T47D (cell line): ENCODE results near the gene CUL5.

Source experiments
- DNase-seq, 2 experiments: peaks; one replicate each; pipeline versions ENCODE4 v3.0.0 to v3.0.0-alpha.2; 2011 to 2012; ENCODE audit warnings: low read depth in 1 of 2, low spot score in 1 of 2
- JUND ChIP-seq: IDR thresholded peaks from 2 replicates; pipeline ENCODE4 v1.6.1; 2012; ENCODE audit warnings: low read depth
- in situ Hi-C: cut with HindIII; loops from 2 replicates; pipeline ENCODE4 v1.10.0; 2016; ENCODE audit warnings: low sequenced_read_pairs, low pct_unique_long_range_greater_than_20kb

The CUL5 gene

DNA sequence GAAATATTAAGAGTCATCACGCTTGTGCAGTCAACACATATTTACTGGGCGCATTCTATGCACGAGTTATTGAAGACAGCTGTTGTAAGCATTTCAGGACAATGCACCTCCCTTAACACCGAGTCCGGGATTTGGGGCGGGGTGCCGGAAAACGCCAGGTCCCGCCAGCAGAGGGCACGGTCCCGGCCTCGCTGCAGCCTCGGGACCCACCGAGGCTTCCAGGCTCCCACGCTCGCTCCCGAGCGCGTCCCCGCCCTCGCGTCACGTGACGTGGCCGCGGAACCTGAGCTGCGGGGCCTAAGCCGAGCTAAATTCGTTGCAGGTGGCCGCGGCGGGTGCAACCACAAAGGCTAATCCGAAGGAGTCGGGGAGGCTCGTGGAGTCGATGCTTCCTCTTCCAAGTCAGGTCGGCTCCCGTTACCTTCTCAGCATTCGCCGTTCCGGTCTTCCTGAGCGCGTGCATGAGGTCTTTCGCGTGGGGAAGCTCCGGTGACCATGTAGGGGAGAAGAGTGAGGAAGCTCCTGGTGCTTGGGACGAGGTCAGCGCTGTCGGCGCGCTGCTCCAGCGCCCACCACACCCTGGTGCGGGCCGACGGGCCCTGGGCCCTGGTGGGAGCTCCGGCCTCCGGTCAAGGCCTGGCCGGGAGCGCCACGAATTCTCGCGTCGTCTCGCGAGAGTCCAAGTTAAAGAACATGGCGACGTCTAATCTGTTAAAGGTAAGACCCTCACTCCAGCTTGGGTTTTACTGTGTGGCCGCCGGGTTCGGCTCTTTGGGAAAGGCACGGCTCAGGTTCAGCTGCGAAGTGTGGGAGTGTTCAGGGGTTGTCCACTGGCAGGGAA lies at the start of gene CUL5:
TSS of gene CUL5 (plus strand) at position 243 of the 841 bp plus-strand sequence. CDS start at position 694, 451 bp downstream.
- DNase-seq: peak; percentile 73 to 96
- no peak for TF ChIP-seq JUND
- in situ Hi-C loops: no loop called here

DNA sequence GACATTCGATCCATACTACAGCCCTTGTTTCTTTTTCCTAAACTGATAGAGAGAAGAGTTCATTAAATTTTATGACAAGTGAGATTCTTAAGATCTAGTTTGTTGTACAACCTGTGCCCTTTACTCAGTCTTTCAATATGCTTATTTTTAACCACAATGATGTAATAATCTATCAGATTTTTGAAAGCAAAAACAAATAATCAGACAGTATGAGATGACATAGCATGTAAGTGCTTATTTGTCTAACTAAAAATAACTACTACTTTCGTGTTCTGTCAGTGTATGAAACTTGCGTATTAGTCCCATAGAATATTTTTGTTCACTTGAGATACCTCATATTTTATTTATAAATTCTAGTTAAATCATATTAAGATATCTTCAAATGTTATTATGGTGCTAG lies 47.2 kb upstream of the CUL5 start:
- in situ Hi-C loops: no loop called here
- no peak for TF ChIP-seq JUND
- no peak for DNase-seq

DNA sequence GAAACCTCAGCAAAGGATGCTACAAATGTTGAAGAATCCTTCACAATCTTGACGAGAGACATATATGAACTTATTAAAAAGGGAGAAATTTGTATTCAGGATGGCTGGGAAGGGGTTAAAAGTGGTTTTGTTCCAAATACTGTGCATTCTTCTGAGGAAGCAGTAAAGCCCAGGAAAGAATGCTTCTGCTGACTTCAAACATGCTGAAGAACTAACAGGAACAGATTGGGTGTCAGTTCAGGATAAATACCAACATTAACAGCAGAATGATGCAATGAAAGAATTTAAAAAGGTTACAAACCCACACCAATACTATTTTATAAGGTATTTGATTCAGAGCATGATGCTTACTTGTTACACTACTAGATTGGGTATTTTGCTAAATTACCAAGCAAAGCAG lies 46.5 kb upstream of the CUL5 start:
- TF ChIP-seq JUND: no peak
- DNase-seq: no peak
- in situ Hi-C loops: no loop called here

DNA sequence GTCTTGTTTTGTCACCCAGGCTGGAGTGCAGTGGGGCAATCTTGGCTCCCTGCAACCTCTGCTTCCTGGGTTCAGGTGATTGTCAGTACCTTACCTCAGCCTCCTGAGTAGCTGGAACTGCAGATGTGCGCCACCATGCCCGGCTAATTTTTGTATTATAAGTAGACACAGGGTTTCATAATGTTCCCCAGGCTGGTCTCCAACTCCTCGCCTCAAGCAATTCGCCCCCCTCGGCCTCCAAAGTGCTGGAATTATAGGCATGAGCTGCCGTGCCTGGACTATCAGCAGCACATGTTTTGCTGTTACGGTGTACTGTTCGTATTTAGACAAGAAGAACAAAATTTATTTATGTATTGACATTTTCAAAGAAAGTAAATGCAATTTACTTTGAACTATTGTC lies 45.6 kb upstream of the CUL5 start:
- no peak for TF ChIP-seq JUND
- no peak for DNase-seq
- in situ Hi-C loops: no loop called here

DNA sequence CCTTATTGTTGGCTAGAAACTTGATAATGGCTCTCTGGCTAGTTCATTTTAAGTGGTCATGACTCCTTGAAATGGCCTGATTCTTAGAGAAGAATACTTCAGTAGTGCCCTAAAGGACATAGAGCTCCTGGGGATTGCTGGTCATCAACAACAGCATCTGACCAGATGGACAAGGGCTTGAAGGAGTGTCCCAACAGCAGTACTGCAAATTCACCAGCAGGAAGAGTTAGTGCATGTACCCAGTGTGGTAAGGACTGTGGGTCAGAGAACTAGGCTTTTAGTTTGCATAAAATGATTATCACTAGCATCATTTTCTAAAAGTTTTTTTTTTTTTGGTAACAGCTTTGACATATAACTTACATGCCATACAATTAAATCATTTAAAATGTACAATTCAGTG lies 39.5 kb upstream of the CUL5 start:
- TF ChIP-seq JUND: no peak
- peak in 1 of 2 experiments; percentile 34 for DNase-seq
- in situ Hi-C loops: no loop called here

DNA sequence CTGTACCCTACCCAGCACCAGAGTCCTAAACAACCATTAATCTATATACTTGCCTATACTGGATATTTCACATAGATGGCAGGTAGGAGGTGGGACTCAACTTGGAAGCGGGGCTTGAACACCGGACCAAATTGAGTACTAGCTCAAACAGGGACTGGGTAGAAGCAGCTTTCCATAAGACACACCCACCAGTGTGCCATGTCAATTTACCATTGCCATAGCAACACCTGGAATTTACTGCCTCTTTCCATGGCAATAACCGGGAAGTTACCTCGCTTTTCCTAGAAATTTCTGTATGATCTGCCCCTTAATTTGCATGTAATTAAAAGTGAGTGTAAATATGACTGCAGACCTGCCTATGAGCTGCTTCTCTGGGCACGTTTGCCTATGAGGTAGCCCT lies 38.6 kb upstream of the CUL5 start:
- no peak for DNase-seq
- in situ Hi-C loops: no loop called here
- TF ChIP-seq JUND: no peak

DNA sequence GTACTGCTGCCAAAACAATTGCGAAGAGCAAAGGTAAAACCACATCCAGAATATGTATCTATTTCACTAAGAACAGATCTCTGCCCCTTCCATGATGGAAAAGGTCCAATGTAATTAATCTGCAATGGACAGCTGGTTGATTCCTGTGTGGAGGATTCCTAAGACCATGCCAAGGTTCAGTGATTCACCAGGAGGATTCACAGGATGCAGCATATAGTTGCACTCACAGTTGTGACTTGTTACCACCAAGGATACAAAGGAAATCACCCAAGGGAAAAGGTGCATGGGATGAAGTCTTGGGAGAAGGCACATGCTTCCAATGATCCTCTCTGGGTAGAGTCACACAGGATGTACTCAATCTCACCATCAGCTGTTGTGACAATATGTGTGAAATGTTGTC lies 35.1 kb upstream of the CUL5 start:
- no peak for TF ChIP-seq JUND
- no peak for DNase-seq

DNA sequence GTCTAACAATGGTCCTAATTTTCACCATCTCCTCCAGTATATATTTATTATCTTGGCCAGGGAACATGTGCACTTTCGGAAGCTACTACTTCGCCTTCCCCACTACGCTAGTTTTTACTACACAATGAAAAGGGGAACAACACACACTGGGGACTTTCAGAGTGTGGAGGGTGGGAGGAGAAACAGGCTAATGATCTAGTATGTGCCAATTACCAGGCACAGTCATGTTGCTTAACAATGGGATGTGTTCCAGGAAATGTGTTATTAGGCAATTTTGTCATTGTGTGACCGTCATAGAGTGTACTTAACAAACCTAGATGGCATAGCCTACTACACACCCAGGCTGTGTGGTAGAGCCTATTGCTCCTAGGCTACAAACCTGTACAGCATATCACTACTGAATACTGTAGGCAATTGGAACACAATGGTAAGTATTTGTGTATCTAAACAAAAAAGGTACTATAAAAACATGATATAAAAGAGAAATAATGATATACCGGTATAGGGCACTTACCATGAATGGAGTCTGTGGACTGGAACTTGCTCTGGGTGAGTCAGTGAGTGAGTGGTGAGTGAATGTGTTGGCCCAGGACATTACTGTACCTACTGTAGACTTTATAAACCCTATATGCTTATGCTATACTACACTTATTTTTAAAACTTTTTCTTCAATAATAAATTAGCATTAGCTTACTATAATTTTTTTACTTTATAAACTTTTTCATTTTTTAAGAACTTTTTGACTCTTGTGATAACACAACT lies 20.1 kb upstream of the CUL5 start:
- no peak for DNase-seq
- in situ Hi-C loops: no loop called here
- TF ChIP-seq JUND: no peak

More for the DNA sequence above, 35.1 kb upstream of the CUL5 start:
- in situ Hi-C loops: no loop called here

DNA sequence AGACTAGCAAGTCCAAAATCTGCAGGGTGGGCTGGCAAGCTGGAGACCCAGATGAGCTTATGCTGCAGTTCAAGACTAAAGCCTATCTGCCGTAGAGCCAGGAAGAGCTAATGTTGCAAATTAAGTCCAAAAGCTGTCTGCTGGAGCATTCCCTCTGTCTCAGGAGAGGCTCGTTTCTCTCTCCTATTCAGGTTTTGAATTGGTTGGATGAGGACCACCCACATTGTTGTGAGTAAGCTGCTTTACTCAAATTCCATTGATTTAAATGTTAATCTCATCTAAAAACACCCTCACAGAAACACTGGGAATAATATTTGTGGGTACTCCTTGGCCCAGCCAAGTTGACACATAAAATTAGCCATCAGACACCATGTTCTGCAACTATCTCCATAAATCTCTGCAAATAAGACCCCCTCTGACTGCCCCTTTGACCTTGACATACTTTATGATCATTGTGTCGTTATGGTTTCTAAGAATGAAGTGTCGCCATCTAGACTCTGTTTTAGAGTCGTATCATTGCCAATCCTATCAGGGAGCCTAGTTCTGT lies 16.8 kb upstream of the CUL5 start:
- no peak for DNase-seq
- in situ Hi-C loops: no loop called here
- no peak for TF ChIP-seq JUND

DNA sequence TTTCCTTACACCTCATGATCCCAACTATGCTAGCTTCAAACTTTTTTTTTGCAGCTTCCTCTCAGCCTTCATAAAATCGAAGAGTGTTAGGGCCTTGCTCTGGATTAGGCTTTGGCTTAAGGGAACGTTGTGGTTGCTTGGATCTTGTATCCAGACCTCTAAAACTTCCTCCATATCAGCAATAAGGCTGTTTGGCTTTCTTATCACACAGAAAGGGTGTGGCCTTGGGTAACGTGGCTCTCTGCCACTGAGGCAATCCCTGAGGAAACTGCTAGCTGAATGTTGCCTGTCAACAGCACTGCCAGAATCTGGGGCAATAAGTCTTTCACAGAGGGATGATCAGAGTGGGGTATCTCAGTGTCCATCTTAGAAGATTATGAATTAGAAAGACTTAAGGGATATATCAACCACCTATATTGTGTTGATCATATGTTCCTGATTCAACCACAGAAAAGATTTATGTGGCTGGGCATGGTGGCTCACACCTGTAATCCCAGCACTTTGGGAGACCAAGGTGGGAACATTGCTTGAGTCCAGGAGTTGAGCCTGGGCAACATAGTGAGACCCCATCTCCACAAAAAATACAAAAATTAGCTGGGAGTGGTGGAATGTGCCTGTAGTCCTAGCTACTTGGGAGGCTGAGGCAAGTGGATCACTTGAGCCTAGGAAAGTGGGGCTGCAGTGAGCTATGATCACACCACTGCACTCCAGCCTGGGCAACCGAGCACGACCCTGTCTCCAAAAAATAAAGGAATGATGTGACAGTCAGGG lies 12.5 kb upstream of the CUL5 start:
- DNase-seq: no peak
- no peak for TF ChIP-seq JUND
- in situ Hi-C loops: no loop called here

DNA sequence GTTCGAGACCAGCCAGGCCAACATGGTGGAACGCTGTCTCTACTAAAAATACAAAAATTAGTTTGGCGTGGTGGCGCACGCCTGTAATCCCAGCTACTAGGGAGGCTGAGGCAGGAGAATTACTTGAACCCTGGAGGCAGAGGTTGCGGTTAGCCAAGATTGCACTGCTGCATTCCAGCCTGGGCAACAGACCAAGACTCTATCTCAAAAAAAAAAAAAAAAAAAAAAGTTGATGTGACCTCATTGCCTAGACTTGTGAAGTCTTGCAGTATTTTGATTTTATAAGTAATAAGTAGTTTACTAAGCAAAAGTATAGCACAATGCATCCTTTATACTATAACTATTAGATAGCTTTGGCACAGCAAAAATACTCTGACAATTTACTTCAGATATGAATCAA lies 9.9 kb upstream of the CUL5 start:
- DNase-seq: no peak
- TF ChIP-seq JUND: no peak
- in situ Hi-C loops: no loop called here

DNA sequence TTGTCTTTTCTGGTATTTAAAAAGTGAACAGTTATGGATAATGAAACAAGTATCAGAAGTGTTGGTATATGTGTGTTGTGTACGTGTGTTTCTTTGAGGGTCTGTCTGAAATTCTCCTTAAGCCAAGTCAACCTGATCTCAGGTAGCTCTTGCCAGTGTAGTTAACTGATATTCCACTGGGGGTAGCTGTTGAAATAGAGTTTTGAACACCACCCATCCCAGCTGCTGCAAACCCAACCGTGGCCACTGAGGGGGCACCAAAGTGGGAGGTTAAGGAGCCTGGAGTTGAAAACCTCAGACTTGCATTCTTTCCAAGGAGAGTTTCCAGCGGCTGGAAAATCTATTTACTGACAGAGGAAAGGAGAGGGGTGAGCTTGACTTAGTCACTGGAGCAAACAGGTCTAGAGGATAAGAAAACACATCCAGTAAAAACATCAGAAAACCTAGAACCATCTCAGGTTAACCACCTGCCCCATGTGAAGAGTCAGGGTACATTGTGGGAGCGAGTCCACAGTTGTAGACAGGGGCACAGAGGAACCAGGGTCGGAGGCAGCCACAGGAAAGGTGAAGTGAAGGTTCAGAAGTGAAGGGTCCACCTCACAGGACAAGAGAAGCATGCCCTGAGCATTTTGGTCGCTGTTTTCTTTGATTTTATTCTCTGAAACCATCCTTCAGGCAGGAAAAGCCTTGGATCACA lies 8.8 kb upstream of the CUL5 start:
- TF ChIP-seq JUND: no peak
- peak; percentile 56 to 79 for DNase-seq
- in situ Hi-C loops: no loop called here
